Aorta (tissue), 5 donors: Measurements from ENCODE around the gene LRP1B. TPM values are rescaled to one million over a fixed set of nuclear protein-coding genes. Genes with fewer than 3 reads are reported as not detected.

ENCODE experiments used
- ATAC-seq: fragments of 200-7000 bp; cut with Tn5 transposase; one replicate; pipeline ENCODE4 v1.9.1; 2022; ENCODE audit warnings: moderate library complexity; ENCODE audit not compliant: low FRiP score
- DNase-seq, 2 donors: peaks; one replicate each; pipeline ENCODE4 v3.0.0-alpha.2; 2020
- H3K27ac ChIP-seq, 2 donors: one replicate each; pipeline ENCODE4 v1.5.1; 2013; ENCODE audit warnings: low read length in 2 of 2, mild to moderate bottlenecking in 2 of 2, moderate library complexity in 2 of 2, control low read depth in 1 of 2, inconsistent platforms in 1 of 2, low read depth in 1 of 2
- H3K27me3 ChIP-seq, 2 donors: one replicate each; pipeline ENCODE4 v1.6.1; 2013; ENCODE audit warnings: control low read depth in 1 of 2, low read length in 1 of 2, mild to moderate bottlenecking in 1 of 2, moderate library complexity in 1 of 2; ENCODE audit not compliant: insufficient read depth in 2 of 2, control insufficient read depth in 1 of 2
- H3K36me3 ChIP-seq, 2 donors: one replicate each; pipeline ENCODE4 v1.6.1; 2013; ENCODE audit warnings: control low read depth in 1 of 2, low read length in 1 of 2, mild to moderate bottlenecking in 1 of 2; ENCODE audit not compliant: insufficient read depth in 2 of 2, control insufficient read depth in 1 of 2
- H3K4me1 ChIP-seq, 2 donors: one replicate each; pipeline ENCODE4 v1.6.1; 2013; ENCODE audit warnings: low read length in 2 of 2, control low read depth in 1 of 2, mild to moderate bottlenecking in 1 of 2, moderate library complexity in 1 of 2; ENCODE audit not compliant: insufficient read depth in 2 of 2, control insufficient read depth in 1 of 2
- H3K4me3 ChIP-seq, 2 donors: one replicate each; pipeline ENCODE4 v1.5.1; 2013; ENCODE audit warnings: low read length in 2 of 2, control low read depth in 1 of 2, mild to moderate bottlenecking in 1 of 2
- H3K9me3 ChIP-seq: one replicate; pipeline ENCODE4 v1.6.1; 2013; ENCODE audit warnings: mild to moderate bottlenecking, low read length; ENCODE audit not compliant: control insufficient read depth
- WGBS, 2 donors: extraction: QIAGEN DNeasy Blood & Tissue Kit; methylation state at CpG; one replicate each; pipeline ENCODE4 v1.1.7; 2013; 5-methylcytosine and 5-hydroxymethylcytosine counted together
- intact Hi-C, 2 donors: fragments of 100-400 bp; cut with DNase I; formaldehyde crosslinking; loops; one replicate each; pipeline versions ENCODE4 v1.14.2 to v1.15.0; 2022
- polyA plus RNA-seq, 2 donors: library from polyadenylated mRNA; stranded (reverse); fragments of 200-250 nt; gene quantifications; one replicate each; pipeline ENCODE4 v1.2.3, GENCODE V29; 2013
- total RNA-seq, 2 donors: library from RNA; stranded (reverse); fragmentation: NEBNext Ultra II Directional; extraction: Animal tissue kit (Norgen Biotek cat#: 25700); gene quantifications; one replicate each; pipeline ENCODE4 v1.2.1, GENCODE V29; 2021
- donor health status: healthy with polysubstance abuse.
- donor health status: Bipolar disorder and iron deficiency.
- donor health status: DM: no; HTN: no; CAD: no.
- donor health status: DM: no; HTN: no; CAD: no.
- donor health status: DM: yes; HTN: yes; CAD: no.

Gene LRP1B
- total and polyA plus RNA-seq, 4 donors = 0.33 to 0.94 TPM; not detected in 2

GRCh38 chr2:141075753-141076152, 1055.1 kb downstream of the LRP1B start:
- intact Hi-C loops = no loop called here
- H3K9me3 ChIP-seq = no peaks in the 10 kb centered on the region
- ATAC-seq (no peak), DNase-seq (no peak)
- no peak overlapping the region for H3K4me3 ChIP-seq
- H3K27ac ChIP-seq = no peak overlapping the region
- H3K27me3 ChIP-seq = no peaks in the 10 kb centered on the region
- H3K4me1 ChIP-seq = no peaks in the 10 kb centered on the region
- H3K36me3 ChIP-seq = no peaks in the 10 kb centered on the region

GRCh38 chr2:141068053-141068682, 1062.6 kb downstream of the LRP1B start:
- H3K4me1 ChIP-seq = no peaks in the 10 kb centered on the region
- intact Hi-C loops = no loop called here
- no peak overlapping the region for H3K27ac ChIP-seq
- H3K9me3 ChIP-seq = no peaks in the 10 kb centered on the region
- DNase-seq = no peak
- no peak for ATAC-seq
- H3K36me3 ChIP-seq = no peaks in the 10 kb centered on the region
- no peaks in the 10 kb centered on the region for H3K27me3 ChIP-seq
- H3K4me3 ChIP-seq = no peak overlapping the region
- WGBS, 2 donors = 65 to 80% methylated on average over 9 of the region's 9 CpGs

- H3K27ac ChIP-seq = no peak overlapping the region
Observed at GRCh38 chr2:141065042-141065441, 1065.8 kb downstream of the LRP1B start.

GRCh38 chr2:141063406-141063805, 1067.4 kb downstream of the LRP1B start:
- ATAC-seq = no peak
- H3K36me3 ChIP-seq = no peaks in the 10 kb centered on the region
- 82 to 88% methylated on average over 4 of the region's 4 CpGs for WGBS, 2 donors
- H3K9me3 ChIP-seq = no peaks in the 10 kb centered on the region
- no peaks in the 10 kb centered on the region for H3K27me3 ChIP-seq
- intact Hi-C loops = no loop called here
- no peak overlapping the region for H3K4me3 ChIP-seq
- H3K4me1 ChIP-seq = no peaks in the 10 kb centered on the region
- no peak for DNase-seq
- no peak overlapping the region for H3K27ac ChIP-seq

More at GRCh38 chr2:141065042-141065441, 1065.8 kb downstream of the LRP1B start:
- Histone ChIP-seq H3K27me3 (no peaks in the 10 kb centered on the region), H3K36me3 (no peaks in the 10 kb centered on the region), H3K4me1 (no peaks in the 10 kb centered on the region), H3K4me3 (no peak overlapping the region), H3K9me3 (no peaks in the 10 kb centered on the region)
- 67 to 79% methylated on average over 4 of the region's 4 CpGs for WGBS, 2 donors
- ATAC-seq (no peak), DNase-seq (no peak)
- intact Hi-C loops = no loop called here

GRCh38 chr2:141062443-141062842, 1068.4 kb downstream of the LRP1B start:
- 10 to 12% methylated on average over 1 of the region's 1 CpG for WGBS, 2 donors
- no peaks in the 10 kb centered on the region for H3K4me1 ChIP-seq
- ATAC-seq (no peak), DNase-seq (no peak)
- H3K36me3 ChIP-seq = no peaks in the 10 kb centered on the region
- H3K9me3 ChIP-seq = no peaks in the 10 kb centered on the region
- intact Hi-C loops = no loop called here
- no peaks in the 10 kb centered on the region for H3K27me3 ChIP-seq
- no peak overlapping the region for H3K27ac ChIP-seq
- H3K4me3 ChIP-seq = no peak overlapping the region

GRCh38 chr2:141062031-141062430, 1068.8 kb downstream of the LRP1B start:
- Histone ChIP-seq H3K36me3 (no peaks in the 10 kb centered on the region), H3K4me1 (no peaks in the 10 kb centered on the region), H3K9me3 (no peaks in the 10 kb centered on the region), H3K27me3 (no peaks in the 10 kb centered on the region), H3K27ac (no peak overlapping the region), H3K4me3 (no peak overlapping the region)
- no peak for DNase-seq
- intact Hi-C loops = no loop called here
- 68 to 69% methylated on average over 4 of the region's 4 CpGs for WGBS, 2 donors
- ATAC-seq = no peak

GRCh38 chr2:141058556-141058955, 1072.3 kb downstream of the LRP1B start:
- DNase-seq (no peak), ATAC-seq (no peak)
- H3K36me3 ChIP-seq = no peaks in the 10 kb centered on the region
- H3K4me1 ChIP-seq = no peaks in the 10 kb centered on the region
- no peak overlapping the region for H3K4me3 ChIP-seq
- intact Hi-C loops = no loop called here
- 67 to 69% methylated on average over 4 of the region's 4 CpGs for WGBS, 2 donors
- no peaks in the 10 kb centered on the region for H3K27me3 ChIP-seq
- H3K9me3 ChIP-seq = no peaks in the 10 kb centered on the region
- H3K27ac ChIP-seq = no peak overlapping the region

GRCh38 chr2:141055531-141055930, 1075.3 kb downstream of the LRP1B start:
- H3K36me3 ChIP-seq = no peaks in the 10 kb centered on the region
- no peaks in the 10 kb centered on the region for H3K27me3 ChIP-seq
- intact Hi-C loops = no loop called here
- WGBS, 2 donors = 99 to 100% methylated on average over 1 of the region's 1 CpG
- ATAC-seq (no peak), DNase-seq (no peak)
- no peaks in the 10 kb centered on the region for H3K4me1 ChIP-seq
- no peak overlapping the region for H3K27ac ChIP-seq
- H3K4me3 ChIP-seq = no peak overlapping the region
- no peaks in the 10 kb centered on the region for H3K9me3 ChIP-seq

GRCh38 chr2:141048951-141049350, 1081.9 kb downstream of the LRP1B start:
- Histone ChIP-seq H3K27ac (no peak overlapping the region), H3K4me1 (no peaks in the 10 kb centered on the region), H3K9me3 (no peaks in the 10 kb centered on the region), H3K4me3 (no peak overlapping the region), H3K36me3 (no peaks in the 10 kb centered on the region), H3K27me3 (no peaks in the 10 kb centered on the region)
- DNase-seq (no peak), ATAC-seq (no peak)
- 87% methylated on average over 6 of the region's 6 CpGs for WGBS, 2 donors
- intact Hi-C loops = no loop called here
